Mammary epithelial cell (primary cell): ENCODE results near the gene GATA3.

Experiments
- EZH2 ChIP-seq: IDR thresholded peaks from 2 replicates; pipeline ENCODE4 v1.6.1; 2012; ENCODE audit warnings: low read length, inconsistent platforms, borderline replicate concordance
- TF ChIP-seq, protein P1 (sequence below), 2 donors: IDR thresholded peaks in 1 of 2; conservative IDR thresholded peaks in 1 of 2; 2 replicates each; pipeline ENCODE4 v1.5.1; 2011 to 2012; ENCODE audit warnings: inconsistent platforms in 2 of 2, low read length in 2 of 2, mild to moderate bottlenecking in 2 of 2, control low read depth in 1 of 2, low read depth in 1 of 2; ENCODE audit not compliant: insufficient read depth in 1 of 2; ENCODE audit errors: extremely low read depth in 1 of 2

DNA sequence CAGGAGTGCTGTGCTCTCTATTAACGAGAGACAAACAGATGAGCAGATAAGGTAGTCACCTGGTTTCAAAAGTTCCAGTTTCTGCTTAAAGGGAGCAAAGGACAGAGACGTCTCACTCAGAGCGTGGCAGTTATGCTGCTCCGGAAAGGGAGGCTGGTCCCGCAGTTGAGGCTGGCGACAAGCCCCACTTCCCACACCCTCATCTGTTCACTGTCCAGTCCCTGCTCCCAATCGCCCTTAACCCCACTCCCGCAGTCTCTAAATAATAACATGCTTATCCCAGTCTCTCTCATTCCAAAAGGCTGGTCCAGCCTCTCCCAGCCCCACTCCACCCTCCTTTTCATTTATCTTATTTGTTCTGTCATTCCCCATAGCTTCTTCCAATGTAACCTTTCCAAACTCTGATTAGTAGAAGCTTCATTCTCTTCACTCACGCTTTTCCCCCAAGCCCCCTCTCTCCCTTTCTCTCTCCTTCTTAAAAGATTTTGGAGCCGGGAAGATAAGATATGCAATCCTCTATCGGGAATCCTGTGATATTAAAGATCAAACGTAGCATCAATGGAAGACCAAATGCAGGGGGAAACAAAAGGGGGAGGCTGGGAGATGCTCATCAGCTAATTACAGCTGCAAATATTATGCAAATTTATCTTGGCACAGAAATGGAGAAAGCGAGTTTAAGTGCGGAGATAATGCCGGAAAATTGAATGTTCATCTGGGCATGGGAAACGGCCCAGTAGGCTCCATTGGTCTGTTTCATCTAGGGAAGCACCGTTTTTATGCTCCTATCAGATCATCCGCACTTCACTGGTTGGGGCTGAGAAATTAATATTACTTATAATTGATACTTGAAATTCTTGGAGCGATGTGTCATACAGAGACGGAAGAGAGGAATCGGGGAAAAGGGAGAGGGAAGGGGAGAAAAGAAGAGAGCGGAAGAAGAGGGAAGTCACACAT, 16.3 kb upstream of the GATA3 start:
- TF ChIP-seq, protein P1, sequence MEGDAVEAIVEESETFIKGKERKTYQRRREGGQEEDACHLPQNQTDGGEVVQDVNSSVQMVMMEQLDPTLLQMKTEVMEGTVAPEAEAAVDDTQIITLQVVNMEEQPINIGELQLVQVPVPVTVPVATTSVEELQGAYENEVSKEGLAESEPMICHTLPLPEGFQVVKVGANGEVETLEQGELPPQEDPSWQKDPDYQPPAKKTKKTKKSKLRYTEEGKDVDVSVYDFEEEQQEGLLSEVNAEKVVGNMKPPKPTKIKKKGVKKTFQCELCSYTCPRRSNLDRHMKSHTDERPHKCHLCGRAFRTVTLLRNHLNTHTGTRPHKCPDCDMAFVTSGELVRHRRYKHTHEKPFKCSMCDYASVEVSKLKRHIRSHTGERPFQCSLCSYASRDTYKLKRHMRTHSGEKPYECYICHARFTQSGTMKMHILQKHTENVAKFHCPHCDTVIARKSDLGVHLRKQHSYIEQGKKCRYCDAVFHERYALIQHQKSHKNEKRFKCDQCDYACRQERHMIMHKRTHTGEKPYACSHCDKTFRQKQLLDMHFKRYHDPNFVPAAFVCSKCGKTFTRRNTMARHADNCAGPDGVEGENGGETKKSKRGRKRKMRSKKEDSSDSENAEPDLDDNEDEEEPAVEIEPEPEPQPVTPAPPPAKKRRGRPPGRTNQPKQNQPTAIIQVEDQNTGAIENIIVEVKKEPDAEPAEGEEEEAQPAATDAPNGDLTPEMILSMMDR (conservative IDR thresholded peaks at IDR 0.05 in 1 of 2, IDR thresholded peaks at IDR 0.05 in 1 of 2; ENCODE audit: extremely low read depth in 1 of 2, insufficient read depth in 1 of 2, low read depth in 1 of 2, low read length in 2 of 2) = no peak
- peak; percentile 51 for TF ChIP-seq EZH2
